Thymus (tissue), 11 donors: ENCODE results near the gene PBX1. TPM values are rescaled to one million over a fixed set of nuclear protein-coding genes. Genes with fewer than 3 reads are reported as not detected.
A peak's percentile ranks its signal among the peaks of the same experiment; 100 is the strongest.

Source experiments
- DNase-seq, 9 donors: peaks; one replicate each; pipeline ENCODE4 v3.0.0-alpha.2; 2013; ENCODE audit warnings: low spot score in 9 of 9, low read depth in 6 of 9, missing footprints in 1 of 9
- H3K27ac ChIP-seq, 2 donors: one replicate each; pipeline ENCODE4 v1.5.1; 2013; ENCODE audit warnings: control low read depth in 1 of 2, low read depth in 1 of 2, low read length in 1 of 2, mild to moderate bottlenecking in 1 of 2, moderate library complexity in 1 of 2
- H3K27me3 ChIP-seq, 2 donors: one replicate each; pipeline ENCODE4 v1.5.1; 2013; ENCODE audit warnings: low read length in 1 of 2; ENCODE audit not compliant: control insufficient read depth in 2 of 2, insufficient read depth in 1 of 2
- H3K36me3 ChIP-seq, 2 donors: one replicate each; pipeline ENCODE4 v1.5.1; 2013; ENCODE audit warnings: low read length in 1 of 2, mild to moderate bottlenecking in 1 of 2, moderate library complexity in 1 of 2; ENCODE audit not compliant: control insufficient read depth in 2 of 2, insufficient read depth in 2 of 2
- H3K4me1 ChIP-seq, 2 donors: one replicate each; pipeline ENCODE4 v1.5.1; 2013; ENCODE audit warnings: low read length in 2 of 2; ENCODE audit not compliant: control insufficient read depth in 2 of 2, insufficient read depth in 2 of 2
- H3K4me3 ChIP-seq, 2 donors: one replicate each; pipeline ENCODE4 v1.5.1; 2013; ENCODE audit warnings: low read length in 2 of 2, control low read depth in 1 of 2, mild to moderate bottlenecking in 1 of 2
- H3K9me3 ChIP-seq, 2 donors: one replicate each; pipeline ENCODE4 v1.5.1; 2013; ENCODE audit warnings: low read length in 1 of 2, mild to moderate bottlenecking in 1 of 2; ENCODE audit not compliant: control insufficient read depth in 2 of 2, insufficient read depth in 1 of 2
- WGBS: extraction: QIAGEN DNeasy Blood & Tissue Kit; methylation state at CpG from one replicate; pipeline ENCODE4 v1.1.7; 2013; 5-methylcytosine and 5-hydroxymethylcytosine counted together
- polyA plus RNA-seq: library from polyadenylated mRNA; stranded (reverse); fragments of 200-250 nt; gene quantifications from one replicate; pipeline ENCODE4 v1.2.3, GENCODE V29; 2013
- total RNA-seq: library from RNA; stranded (reverse); fragments of 120-200 nt; gene quantifications from one replicate; pipeline ENCODE4 v1.2.4, GENCODE V29; 2013
- donor health status: healthy.

PBX1 gene
- total and polyA plus RNA-seq, 2 donors, result 12.7 to 12.9 TPM

DNA sequence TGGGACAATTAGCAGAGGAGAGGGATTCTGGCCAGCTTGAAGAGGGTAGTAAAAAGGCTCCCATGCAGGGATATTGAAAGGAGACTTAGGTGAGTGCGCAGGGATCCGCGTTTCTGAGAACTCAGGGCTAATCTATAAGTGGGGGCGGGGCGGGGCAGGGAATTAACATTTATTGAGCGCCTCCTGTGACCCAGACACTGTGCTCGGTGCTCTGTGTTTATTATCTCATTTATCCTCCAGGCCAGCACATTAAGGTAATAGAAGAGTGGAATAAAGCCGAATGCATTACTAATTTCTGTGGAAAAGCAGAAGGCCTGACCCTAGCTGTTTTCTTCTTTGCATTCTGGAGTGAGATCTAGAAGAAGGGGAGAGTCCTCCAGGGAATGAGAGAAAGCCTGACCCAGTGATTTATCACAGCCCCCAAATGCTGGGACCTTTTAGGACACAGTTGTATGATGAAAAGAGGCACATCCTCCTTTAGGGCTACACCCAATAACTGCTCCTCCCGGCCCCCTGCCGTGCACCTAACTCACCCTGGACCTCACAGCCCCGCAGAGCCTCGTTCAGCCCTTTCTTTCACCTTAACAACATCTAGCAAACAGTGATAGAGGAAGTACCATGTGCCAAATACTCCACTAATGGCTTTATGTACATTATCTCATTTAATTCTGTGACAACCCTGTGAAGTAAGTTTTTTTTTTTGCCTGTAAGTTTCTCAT lies 317.6 kb downstream of the PBX1 start:
- H3K27ac ChIP-seq, result no peak overlapping the region

DNA sequence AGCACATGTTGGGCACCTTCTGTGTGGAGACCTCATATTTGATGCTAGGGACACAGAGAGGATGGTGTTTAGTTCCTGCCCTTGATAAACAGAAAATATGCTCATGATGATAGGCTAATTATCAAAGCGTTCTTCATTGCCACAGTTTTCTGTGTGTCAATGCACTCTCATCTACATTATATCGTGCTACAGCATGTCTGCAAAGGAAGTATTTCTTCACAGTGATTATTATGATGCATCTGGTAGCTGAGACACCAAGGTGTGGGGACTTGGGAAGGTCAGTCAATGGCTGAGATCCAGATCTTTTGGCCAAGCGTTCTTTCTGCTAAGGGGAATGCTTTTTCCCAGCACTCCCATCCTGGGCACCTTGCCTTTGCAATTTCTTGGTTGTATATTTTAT lies 321.2 kb downstream of the PBX1 start:
- no peak for DNase-seq
- Histone ChIP-seq H3K36me3 (no peaks in the 10 kb centered on the region), H3K4me1 (no peaks in the 10 kb centered on the region), H3K4me3 (no peak overlapping the region), H3K27ac (no peak overlapping the region), H3K27me3 (no peaks in the 10 kb centered on the region), H3K9me3 (no peaks in the 10 kb centered on the region)
- 88% methylated on average over 3 of the region's 3 CpGs for WGBS

More for the DNA sequence above, 317.6 kb downstream of the PBX1 start:
- Histone ChIP-seq H3K4me3 (no peak overlapping the region), H3K27me3 (no peaks in the 10 kb centered on the region), H3K4me1 (no peaks in the 10 kb centered on the region), H3K36me3 (no peaks in the 10 kb centered on the region), H3K9me3 (no peaks in the 10 kb centered on the region)
- no peak for DNase-seq
- WGBS, result 89% methylated on average over 12 of the region's 12 CpGs

- DNase-seq, result no peak
- no peaks in the 10 kb centered on the region for H3K4me1 ChIP-seq
- H3K36me3 ChIP-seq, result no peaks in the 10 kb centered on the region
- H3K4me3 ChIP-seq, result no peak overlapping the region
- H3K9me3 ChIP-seq, result no peaks in the 10 kb centered on the region
- WGBS, result 95% methylated on average over 2 of the region's 2 CpGs
- H3K27me3 ChIP-seq, result no peaks in the 10 kb centered on the region
- no peak overlapping the region for H3K27ac ChIP-seq
These were observed 321.7 kb downstream of the PBX1 start for GRCh38 chr1:164880644-164881043.

DNA sequence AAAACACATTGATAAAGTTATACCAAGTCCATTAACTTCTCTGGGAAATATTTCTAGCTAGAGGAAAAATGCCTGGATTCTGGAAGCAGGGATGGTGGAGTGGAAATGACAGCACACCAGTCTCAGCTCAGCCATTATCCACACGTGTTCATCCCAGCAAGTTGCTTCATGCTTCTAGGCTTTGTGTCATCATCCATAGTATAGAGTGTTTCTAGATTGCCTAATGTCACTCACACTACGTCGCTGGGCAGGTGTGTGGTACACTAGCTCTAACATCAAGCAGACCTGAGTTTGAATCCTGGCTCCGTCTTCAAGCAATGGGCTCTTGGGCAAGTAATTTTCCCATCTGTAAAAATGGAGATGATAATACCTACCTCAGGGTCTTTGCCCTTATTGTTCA lies 326.3 kb downstream of the PBX1 start:
- Histone ChIP-seq H3K27ac (peak overlapping the region in 1 of 2 donors; percentile 11), H3K4me1 (no peaks in the 10 kb centered on the region), H3K27me3 (no peaks in the 10 kb centered on the region), H3K36me3 (no peaks in the 10 kb centered on the region), H3K9me3 (no peaks in the 10 kb centered on the region), H3K4me3 (no peak overlapping the region)
- WGBS, result 95% methylated on average over 4 of the region's 4 CpGs
- no peak for DNase-seq

DNA sequence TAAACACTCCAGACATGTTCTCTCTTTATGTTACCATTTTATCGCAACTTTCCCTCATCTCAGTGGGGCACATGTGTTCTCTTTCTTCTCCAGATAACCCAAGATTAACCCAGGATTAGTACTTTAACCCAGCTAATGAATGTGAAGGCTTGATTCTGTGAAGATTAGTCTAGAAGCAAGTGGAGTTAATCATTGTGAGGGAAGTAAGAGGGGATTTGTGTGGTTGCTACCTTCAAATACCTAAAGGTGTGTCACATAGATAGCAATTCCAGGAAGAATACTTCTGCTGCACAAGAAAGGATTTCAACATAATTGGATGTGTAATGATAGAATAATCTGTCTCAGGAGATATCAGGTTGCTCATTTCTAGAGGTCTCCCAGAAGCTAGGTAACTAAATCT lies 327.1 kb downstream of the PBX1 start:
- DNase-seq, result no peak
- no peaks in the 10 kb centered on the region for H3K4me1 ChIP-seq

DNA sequence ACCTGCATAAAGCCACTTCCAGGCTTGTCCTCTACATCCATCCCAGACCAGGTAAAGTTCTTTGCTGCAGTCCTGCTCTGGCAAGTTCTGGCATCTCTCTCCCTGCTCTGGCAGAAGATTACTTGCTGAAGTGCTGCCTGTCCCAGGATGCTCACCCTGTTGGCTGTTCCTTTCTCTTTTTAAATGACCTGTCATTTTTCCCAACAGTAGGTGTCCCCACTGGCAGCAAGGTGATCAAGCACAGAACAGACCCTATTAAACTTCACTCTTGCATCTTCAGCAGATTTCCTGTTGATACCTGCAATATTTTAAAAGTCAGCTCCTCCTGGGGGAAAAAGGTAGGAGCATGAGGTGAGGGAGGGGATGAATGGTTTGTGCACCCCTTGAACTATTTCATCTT lies 332.6 kb downstream of the PBX1 start:
- Histone ChIP-seq H3K4me1 (no peaks in the 10 kb centered on the region), H3K36me3 (no peaks in the 10 kb centered on the region), H3K4me3 (no peak overlapping the region), H3K9me3 (no peaks in the 10 kb centered on the region), H3K27ac (no peak overlapping the region), H3K27me3 (no peaks in the 10 kb centered on the region)
- DNase-seq, result no peak

More for the DNA sequence above, 327.1 kb downstream of the PBX1 start:
- Histone ChIP-seq H3K9me3 (no peaks in the 10 kb centered on the region), H3K4me3 (no peak overlapping the region), H3K27ac (no peak overlapping the region), H3K27me3 (no peaks in the 10 kb centered on the region), H3K36me3 (no peaks in the 10 kb centered on the region)
- 95% methylated on average over 1 of the region's 1 CpG for WGBS

DNA sequence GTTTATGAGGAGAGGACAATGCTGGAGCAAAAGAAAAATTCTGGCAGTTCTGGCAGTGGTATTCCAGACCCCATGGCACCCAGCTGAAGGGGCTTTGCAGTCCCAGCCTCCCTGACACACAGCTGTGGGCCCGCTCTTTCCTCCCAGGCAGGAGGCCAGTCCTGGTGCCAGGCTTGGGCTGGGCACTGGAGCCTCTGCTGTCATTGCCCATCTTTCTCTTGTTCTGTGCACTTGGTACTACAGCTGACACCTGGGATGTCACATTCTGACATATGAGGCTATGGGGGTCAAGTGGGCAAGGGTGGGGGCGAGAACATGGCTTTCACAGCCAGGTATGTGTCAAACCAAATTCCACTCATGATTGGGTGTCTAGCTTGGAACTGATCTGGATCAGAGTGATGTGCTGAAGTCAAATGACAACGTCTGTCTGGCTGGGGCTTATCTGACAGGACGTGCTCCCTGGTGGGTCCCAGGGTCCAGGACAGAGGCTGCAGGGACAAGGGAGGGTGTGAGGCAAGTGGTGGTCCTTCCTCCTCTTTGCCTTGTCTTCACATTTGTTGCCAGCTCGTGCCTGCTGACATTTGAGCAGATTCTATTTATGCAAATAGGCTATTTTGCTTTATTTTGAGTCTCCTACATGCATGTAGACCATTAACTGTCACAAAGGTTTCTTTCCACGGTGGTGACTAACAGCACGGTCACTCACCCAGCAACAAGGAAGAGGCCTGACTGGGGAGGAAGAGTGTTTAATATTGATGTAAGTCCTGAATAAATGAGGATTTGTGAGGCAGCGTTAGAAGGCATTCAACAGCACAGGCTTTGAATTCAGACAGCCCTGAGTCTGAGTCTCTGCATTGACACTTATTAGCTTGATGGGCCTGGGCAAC lies 336.3 kb downstream of the PBX1 start:
- no peak for DNase-seq
- Histone ChIP-seq H3K36me3 (no peaks in the 10 kb centered on the region), H3K27ac (no peak overlapping the region), H3K4me1 (no peaks in the 10 kb centered on the region), H3K4me3 (no peak overlapping the region), H3K9me3 (no peaks in the 10 kb centered on the region), H3K27me3 (no peaks in the 10 kb centered on the region)
- 79% methylated on average over 8 of the region's 8 CpGs for WGBS

DNA sequence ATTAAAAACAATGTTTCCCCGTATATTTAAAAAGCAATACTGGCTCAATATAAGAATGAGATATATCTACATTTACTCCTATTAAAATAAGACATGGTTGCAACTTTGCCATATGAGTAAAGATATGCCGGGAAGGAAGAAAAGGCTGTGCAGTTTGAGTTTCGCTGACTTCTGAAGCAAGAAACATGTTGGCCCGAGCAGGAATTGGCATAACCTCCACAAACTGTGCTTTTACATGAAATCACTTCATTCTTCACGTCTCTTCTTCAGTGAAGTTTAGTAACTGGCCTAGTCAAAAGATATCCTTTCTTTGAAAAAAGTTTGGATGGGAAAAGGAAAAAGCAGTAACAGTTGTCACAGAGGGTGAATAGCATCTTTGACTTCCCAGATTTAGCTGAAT lies 342.0 kb downstream of the PBX1 start:
- Histone ChIP-seq H3K4me1 (no peaks in the 10 kb centered on the region), H3K27ac (no peak overlapping the region), H3K36me3 (no peaks in the 10 kb centered on the region), H3K4me3 (no peak overlapping the region), H3K9me3 (no peaks in the 10 kb centered on the region), H3K27me3 (no peaks in the 10 kb centered on the region)
- 88% methylated on average over 5 of the region's 5 CpGs for WGBS
- DNase-seq, result no peak
